ENCODE data around the gene XDH. TPM values are rescaled to one million over a fixed set of nuclear protein-coding genes. Genes with fewer than 3 reads are reported as not detected.

Gene XDH
- polyA plus RNA-seq, 3 donors = 0.10 to 0.28 TPM; not detected in 1

DNA sequence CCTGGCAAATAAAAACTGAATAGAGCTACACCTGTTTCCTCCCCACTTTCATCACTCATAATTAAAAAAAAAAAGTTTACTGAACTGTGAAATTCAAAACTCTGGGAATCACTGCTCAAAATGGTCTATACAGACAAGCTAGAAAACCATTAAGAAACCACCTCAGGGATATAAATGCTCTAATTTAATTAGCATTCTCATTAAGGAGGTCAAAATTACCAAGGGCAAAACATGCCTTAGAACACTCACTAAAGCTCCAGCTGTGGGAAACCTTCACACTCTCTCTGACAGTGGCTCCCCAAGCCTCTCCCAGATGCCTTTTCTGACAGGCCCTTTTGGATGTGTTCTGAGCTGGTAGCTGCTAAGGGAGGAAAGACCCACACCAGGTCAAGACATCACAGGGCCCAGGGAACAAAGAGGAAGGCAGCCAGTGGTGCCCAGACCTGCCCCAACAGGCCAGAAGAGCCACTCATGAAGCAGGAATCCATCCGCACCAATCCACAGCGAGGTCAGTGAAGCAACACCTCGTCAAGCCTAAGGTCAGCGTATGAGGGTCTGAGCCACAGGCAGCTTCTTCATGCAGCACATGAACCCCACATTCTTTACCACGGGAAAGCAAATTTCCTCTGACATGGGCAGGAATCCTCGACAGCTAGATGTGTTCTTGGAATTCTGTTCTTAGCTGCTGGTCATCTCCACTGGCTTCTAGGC, 35.6 kb downstream of the XDH start:
- H3K27ac ChIP-seq (ENCODE audit: low read depth, low read length) = no peak overlapping the region
- 84 to 93% (median 85%) methylated on average over 6 of the region's 6 CpGs for WGBS, 3 donors

DNA sequence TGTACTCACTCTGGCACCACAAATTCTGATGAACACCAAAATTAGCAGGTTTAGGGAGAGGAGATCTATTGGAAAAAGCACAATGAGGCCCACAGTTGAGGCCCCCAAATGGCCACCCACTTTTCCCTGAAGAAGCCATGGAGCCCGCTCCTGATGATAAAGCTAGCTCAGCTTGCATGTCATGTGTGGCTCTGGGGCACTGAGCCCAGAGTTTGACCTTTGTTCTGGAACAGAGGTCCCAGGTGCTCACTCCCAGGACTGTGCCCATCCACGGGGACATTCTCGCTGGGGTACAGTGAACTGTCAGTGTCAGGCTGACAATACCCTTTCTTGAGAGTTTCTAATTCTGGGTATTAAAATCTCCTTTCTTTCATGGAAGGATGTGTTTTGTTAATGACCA, 36.2 kb downstream of the XDH start:
- WGBS, 3 donors = 45 to 90% (median 84%) methylated on average over 3 of the region's 3 CpGs

DNA sequence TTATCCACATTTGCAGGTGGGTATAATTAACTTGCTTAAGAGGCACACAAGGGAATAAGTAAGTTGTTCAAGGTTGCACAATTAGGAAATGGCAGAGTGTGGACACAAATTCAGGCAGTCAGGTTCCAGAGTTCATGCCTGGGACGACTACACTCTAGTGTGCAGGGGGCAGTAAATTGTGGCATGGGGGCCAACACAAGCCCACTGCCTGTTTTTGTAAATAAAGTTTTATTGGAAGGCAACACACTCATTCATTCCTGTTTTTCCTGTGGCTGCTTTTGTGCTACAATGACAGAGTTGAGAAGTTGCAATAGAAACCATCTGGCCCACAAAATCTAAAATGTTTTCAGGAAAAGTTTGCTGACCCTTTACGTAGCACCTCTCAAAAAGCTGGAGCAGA, 41.4 kb downstream of the XDH start:
- H3K27ac ChIP-seq (ENCODE audit: low read depth, low read length) = no peak overlapping the region
- 71 to 84% (median 80%) methylated on average over 2 of the region's 2 CpGs for WGBS, 3 donors

More for the DNA sequence above, 36.2 kb downstream of the XDH start:
- H3K27ac ChIP-seq (ENCODE audit: low read depth, low read length) = no peak overlapping the region

DNA sequence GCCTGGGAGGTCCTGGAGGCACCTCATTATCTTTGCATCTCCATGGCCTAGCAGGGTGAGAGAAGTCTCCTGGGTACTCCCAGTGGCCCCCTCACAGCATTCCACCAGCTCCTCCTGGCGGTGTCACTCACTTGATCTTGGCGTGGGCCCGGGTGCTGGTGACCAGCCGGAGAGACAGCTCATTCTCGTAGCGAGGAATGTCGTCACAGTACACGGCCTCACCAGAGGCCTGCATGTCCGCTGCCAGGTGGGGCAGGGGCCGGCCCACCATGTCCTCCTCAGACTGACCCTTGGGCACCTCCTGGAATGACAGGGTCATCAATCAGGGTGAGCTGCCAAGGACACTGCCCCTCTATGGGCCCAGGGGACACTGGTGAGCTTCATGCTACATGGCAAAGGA, 42.4 kb downstream of the XDH start:
- no peak overlapping the region for H3K27ac ChIP-seq (ENCODE audit: low read depth, low read length)
- 86 to 92% (median 88%) methylated on average over 10 of the region's 10 CpGs for WGBS, 3 donors

DNA sequence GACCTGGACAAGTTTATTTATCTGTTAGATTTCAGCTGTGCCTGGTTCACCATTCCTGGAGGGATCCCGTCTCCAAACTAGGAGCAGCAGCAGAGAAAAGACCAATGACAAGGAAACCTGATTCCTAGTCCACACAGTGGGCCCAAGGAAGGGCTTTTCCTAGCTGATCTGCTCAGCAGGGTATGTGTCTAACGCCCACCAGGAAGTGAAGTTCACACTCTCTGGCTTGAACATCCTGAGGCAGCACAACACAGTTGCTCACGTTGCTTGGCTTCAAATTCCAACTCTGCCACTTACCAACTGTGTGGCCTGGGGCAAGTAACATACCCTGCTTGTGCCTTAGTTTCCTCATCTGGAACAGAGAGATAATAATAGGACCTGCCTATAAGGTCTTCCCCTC, 42.9 kb downstream of the XDH start:
- WGBS, 3 donors = 57 to 77% (median 63%) methylated on average over 3 of the region's 3 CpGs
- no peak overlapping the region for H3K27ac ChIP-seq (ENCODE audit: low read depth, low read length)

DNA sequence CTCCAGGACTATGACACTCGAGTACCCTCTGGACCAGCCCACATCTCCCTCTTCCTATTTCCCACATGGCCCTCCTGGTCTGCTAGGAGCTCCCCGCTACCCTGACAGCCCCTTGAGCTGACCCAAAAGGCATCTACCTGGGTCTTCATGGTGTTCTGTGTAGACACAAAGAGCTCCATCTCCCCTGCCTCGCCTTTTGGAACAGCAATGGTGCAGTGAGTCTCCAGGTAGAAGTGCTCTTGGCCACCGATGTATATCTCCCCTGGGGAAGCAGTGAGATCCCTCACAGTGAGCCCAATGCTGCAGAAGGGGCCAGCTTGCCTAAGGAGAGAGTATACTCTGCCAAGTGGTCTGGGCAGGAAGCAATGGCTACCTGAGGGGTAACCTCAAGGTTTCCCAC, 47.8 kb downstream of the XDH start:
- WGBS, 3 donors = 76 to 84% (median 84%) methylated on average over 4 of the region's 4 CpGs
- H3K27ac ChIP-seq (ENCODE audit: low read depth, low read length) = no peak overlapping the region

DNA sequence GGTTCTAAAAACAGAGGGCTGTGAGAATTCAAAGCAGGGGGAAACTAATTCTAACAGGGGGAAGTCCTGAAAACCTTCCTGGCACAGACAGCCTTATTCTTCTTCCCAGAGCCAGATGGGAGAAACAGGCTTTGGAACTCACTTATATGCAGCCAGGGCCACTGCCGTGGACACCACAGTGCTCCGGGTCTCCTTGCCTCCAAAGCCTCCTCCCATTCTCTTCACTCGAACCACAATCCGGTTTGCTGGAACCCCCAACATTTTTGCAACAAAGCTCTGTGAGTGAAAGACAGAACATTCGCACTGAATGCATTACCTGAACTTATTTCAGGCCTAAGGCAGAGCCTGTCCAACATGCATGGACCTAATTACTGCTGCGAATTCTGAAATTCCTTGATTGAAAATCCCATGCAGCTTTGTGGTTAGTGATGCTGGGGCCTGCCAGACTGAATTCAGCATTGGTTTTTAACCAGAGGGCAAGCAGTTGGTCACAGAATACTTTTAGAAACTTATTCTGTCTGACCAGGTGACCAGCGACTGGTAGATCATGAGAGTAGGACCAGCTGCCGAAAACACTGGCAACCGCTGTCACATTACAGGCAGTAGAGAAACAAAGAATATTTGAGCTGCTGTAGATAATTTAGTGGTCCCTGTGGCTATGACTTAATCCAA, 48.6 kb downstream of the XDH start:
- 92 to 93% (median 93%) methylated on average over 9 of the region's 9 CpGs for WGBS, 3 donors
- H3K27ac ChIP-seq (ENCODE audit: low read depth, low read length) = no peak overlapping the region

DNA sequence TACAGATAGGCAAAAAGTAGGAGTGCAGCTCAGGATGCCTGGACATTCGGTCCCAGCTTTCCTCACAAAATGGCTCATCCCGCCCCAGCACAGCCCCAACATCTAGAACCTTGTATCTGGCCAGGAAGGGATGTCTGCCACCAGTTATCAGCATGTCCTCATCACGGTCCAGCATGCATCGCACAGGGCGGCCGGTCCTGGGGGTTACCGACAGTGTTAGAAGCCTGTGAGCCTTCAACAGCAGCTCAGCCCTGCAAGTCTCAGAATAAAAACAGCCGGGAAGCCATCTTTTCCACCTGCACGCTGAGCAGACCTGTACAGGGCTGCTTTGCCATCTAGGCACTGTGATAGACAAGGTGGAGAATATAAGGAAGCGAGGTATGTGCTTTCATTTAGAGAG, 49.2 kb downstream of the XDH start:
- 94 to 96% (median 95%) methylated on average over 10 of the region's 10 CpGs for WGBS, 3 donors
- no peak overlapping the region for H3K27ac ChIP-seq (ENCODE audit: low read depth, low read length)

DNA sequence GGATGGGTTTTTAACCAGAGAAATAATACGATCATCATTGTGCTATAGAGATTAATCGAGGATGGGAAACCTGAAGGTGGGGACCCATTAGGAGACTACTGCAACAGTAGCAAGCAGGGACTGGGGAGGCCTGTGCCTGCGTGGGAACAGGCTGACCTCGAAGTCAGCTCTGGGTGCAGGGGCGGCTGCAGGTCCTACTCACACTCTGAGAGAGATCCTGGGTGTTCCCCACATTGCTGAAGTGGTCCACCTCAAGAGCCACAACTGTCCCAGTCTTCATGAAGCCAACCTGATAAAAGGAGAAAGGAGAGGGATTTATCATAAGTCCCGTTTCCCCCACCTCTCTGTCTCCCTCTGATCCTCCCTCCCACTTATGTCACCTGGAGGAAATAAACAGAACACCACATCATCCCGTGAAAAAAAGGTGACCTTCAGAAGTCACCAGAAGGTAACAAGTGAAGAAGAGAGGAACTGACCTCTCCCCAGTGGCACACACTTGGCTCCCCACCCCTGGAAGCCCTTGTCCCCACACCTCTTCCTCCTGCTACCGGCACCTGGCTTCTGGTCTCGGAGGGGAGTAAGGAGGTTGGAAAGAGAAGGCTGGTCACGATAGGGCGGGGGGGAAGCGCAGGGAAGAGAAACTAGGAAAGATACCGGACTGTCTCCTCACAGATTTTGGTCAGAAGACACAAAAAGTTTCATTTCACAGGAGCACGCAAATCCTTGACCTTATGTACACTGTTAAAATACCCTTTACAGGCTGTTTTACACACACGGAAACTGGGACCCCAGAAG, 50.4 kb downstream of the XDH start:
- WGBS, 3 donors = 82 to 85% (median 85%) methylated on average over 15 of the region's 15 CpGs
- no peak overlapping the region for H3K27ac ChIP-seq (ENCODE audit: low read depth, low read length)

DNA sequence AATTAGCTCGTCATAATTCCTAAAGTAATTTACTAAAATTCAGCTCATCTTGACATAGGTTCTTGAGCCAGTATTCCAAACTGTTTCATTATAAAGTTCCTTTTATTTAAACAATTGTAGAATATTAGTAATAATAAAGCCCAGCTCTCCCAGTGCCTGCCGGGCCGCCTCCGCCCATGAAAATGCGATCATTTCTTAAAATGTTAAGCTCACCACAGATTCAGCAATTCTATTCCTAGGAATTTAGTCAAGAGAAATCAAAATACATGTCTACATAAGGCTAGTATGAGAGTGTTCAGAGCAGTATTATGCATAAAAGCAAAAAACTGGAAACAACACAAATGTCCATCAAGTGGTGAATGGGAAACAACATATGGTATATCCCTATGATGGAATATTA, 52.0 kb downstream of the XDH start:
- WGBS, 3 donors = 96 to 98% (median 97%) methylated on average over 5 of the region's 5 CpGs
- no peak overlapping the region for H3K27ac ChIP-seq (ENCODE audit: low read depth, low read length)

DNA sequence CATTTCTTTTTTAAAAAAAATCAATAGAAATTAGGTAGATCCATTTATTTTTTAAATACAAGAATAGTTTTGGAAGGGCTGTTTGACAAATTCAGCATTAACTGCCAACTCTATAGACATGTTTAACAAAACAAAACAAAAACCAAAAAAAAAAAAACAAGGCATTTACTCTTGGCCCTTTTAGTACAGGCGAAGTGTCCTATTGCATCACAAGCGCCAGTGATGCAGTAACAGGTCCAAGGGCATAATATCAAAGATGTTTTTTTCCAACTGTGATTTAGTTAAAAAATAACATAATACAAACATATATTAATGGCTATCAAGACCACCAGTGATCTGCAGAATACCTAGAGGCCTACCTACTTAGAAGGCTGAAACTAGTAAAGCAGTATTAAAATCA, 55.3 kb downstream of the XDH start:
- no peak overlapping the region for H3K27ac ChIP-seq (ENCODE audit: low read depth, low read length)
- WGBS, 3 donors = 60 to 80% (median 77%) methylated on average over 2 of the region's 2 CpGs

DNA sequence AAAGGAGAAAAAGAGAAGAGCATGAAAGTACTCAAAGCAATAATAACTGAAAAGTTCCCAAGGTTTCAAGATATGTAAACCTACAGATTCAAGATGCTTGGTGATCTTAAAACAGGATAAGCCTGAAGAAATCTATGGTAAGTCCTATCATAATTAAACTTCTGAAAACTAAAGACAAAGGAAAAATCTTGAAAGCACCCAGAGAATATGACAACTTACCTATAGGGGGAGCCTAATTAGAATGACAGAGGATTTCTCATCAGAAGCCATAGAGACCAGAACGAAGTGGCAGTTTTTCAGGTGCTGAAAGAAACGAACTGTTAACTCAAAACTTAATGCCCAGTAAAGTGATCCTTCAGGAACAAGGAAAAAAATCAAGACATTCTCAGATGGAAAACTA, 59.7 kb downstream of the XDH start:
- WGBS, 3 donors = 24 to 29% (median 27%) methylated on average over 2 of the region's 2 CpGs
- H3K27ac ChIP-seq (ENCODE audit: low read depth, low read length) = no peak overlapping the region

DNA sequence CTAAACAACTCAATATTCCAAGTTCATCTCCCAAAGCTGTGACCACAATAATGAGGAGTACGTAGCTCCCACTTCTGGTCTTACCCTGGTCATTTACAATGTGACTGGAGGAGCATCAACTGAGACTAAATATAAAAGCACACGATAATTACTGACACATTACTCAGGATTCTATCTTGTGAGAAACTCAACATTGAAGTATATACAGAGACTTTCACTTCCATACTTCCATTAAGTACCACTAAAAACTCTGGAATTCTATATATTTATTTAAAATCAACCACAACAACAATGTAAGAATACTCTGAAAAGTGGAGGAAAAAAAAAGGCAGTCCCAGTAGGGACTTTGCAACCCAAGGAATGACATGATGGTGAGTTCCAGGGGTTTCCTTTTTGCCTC, 61.4 kb downstream of the XDH start:
- WGBS, 3 donors = 81 to 93% (median 86%) methylated on average over 2 of the region's 2 CpGs

DNA sequence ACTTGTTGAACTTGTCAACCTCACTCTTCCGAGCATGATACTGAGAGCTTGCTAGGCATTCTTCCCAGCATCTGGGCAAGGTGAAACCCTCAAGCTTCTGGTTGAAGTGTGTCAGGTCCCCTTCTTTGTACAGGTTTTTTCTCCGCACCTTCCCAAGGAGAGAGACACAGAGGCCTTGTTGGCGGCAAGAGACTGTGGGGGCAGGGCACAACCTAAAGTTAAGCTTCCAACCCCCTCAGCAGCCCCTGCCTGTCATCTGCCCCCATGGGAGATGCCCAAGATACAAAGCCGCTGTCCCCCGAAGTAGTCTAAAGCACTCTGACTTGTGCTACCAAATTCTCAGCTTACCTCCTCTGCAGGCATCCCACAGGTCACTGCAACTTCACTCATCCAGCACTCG, 64.9 kb downstream of the XDH start:
- 84 to 88% (median 85%) methylated on average over 6 of the region's 6 CpGs for WGBS, 3 donors
- H3K27ac ChIP-seq (ENCODE audit: low read depth, low read length) = no peak overlapping the region

More for the DNA sequence above, 61.4 kb downstream of the XDH start:
- no peak overlapping the region for H3K27ac ChIP-seq (ENCODE audit: low read depth, low read length)

DNA sequence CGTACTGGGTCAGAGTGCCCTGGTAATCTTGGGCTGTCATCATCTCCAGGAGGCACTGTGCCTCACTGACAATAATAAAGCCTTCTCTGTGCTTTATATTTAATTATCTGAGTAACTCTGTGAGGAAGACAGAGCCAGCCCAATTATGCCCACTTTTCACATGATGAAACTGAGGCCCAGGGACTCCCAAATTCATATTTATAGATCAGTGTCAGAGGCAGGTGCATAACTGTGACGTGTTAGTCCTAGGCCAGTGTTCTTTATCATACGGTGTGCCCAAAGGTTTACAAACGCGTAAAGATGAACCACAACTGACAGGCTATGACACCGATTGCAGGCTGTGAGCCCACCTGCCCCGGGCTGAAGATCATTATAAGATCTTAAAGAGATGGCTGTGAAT, 65.4 kb downstream of the XDH start:
- H3K27ac ChIP-seq (ENCODE audit: low read depth, low read length) = no peak overlapping the region
- WGBS, 3 donors = 91 to 94% (median 92%) methylated on average over 7 of the region's 7 CpGs

DNA sequence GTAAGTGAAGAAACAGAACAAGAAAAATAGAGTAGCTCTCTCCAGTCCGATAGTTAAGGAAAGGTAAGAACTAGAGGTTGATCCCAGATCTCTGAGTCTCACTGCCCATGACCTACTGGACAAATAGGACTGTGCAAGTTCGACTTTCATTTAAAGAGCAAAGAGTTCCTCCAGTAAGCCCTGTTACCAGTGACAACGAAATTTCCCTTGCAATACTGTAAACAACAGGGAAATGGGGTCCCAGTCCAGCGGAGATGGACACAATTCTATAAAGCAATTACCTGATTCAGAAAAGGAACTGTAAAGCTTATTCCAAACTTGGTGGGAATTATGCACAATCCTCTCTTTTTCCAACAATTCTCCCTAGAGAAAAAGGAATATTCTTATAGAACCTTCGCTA, 65.9 kb downstream of the XDH start:
- WGBS, 3 donors = 74 to 81% (median 78%) methylated on average over 5 of the region's 5 CpGs
- no peak overlapping the region for H3K27ac ChIP-seq (ENCODE audit: low read depth, low read length)

DNA sequence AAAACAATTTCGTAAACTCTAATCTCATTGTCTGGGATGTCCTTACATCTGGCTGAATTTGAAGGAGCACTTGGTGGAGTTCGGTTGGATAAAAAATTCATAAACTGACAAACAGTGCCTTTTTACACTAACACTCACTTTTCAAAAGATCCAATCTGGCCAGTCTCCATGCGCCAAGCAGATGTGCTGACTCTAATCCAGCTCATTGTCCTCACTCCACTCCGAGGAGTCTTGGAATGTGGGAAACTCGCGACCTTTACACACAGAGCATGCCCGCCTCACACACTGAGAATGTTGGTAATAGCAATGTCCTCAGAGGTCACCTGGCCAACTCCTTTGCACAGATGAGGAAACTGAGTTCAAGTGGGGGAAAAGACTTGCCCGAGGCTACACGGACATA, 66.8 kb downstream of the XDH start:
- H3K27ac ChIP-seq (ENCODE audit: low read depth, low read length) = no peak overlapping the region
- 77 to 79% (median 77%) methylated on average over 9 of the region's 9 CpGs for WGBS, 3 donors

DNA sequence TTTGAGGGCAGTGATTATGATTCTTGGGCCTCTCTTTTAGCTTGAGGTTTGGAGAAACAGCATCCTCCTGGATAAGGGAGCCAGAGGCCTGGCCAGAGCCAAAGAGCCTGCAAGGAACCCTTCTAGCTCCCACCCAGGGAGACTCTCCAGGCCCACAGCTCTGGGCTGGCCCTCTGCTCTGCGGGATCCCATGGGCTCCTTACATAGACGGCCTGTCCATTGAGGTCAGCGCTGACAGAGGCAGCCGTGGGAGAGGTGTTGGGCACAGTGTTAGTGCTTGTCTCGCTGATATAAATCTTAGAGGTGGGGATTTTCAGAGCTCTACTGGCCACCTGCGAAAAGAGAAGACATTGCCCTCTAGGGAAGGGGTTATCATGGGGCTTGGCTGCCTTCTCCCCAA, 67.2 kb downstream of the XDH start:
- H3K27ac ChIP-seq (ENCODE audit: low read depth, low read length) = no peak overlapping the region
- WGBS, 3 donors = 83 to 88% (median 83%) methylated on average over 6 of the region's 6 CpGs

DNA sequence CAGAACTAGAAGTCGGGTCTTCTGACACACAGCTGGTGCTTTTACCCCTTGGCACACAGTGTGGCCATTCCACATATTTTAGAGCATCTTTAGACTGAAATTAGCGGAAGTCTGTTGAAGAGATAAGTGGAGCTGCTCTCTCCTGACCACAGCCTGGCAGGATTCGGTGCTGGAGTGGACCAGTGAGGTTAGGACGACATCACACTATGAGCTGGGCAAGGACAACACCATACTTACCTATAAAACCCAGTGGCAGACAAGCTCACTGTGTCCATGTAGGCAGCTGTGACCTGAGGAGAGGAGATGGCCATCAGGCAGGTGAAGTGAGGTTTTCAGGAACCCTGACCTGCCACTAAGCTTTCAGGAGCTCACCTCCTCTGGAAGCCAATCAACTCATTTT, 70.1 kb downstream of the XDH start:
- no peak overlapping the region for H3K27ac ChIP-seq (ENCODE audit: low read depth, low read length)
- 77 to 83% (median 83%) methylated on average over 4 of the region's 4 CpGs for WGBS, 3 donors
